Memory B cell (primary cell): ENCODE results near the gene ANKRD6.
"Not testable (repeated sequence)": the region's sequence is repeated elsewhere in the genome, so short reads cannot be mapped to it uniquely, and the experiment has no call there.

Experiments
- ATAC-seq: fragments of 150-1000 bp; cut with Tn5 transposase; 2 replicates; pipeline ENCODE4 v1.10.0; 2021; ENCODE audit warnings: low read depth, mild to moderate bottlenecking, moderate library complexity
- DNase-seq, 2 donors: peaks; one replicate each; pipeline ENCODE4 v3.0.0; 2022; ENCODE audit warnings: low spot score in 2 of 2
- H3K27ac Mint-ChIP-seq: one replicate; pipeline ENCODE4 v1.8.0; 2022; ENCODE audit warnings: mild to moderate bottlenecking, moderate library complexity, mixed read lengths
- H3K27me3 Mint-ChIP-seq: one replicate; pipeline ENCODE4 v1.8.0; 2022; ENCODE audit warnings: mixed read lengths
- H3K36me3 Mint-ChIP-seq: one replicate; pipeline ENCODE4 v1.8.0; 2022; ENCODE audit warnings: mild to moderate bottlenecking, mixed read lengths
- H3K4me1 Mint-ChIP-seq: one replicate; pipeline ENCODE4 v1.8.0; 2022; ENCODE audit warnings: mixed read lengths
- H3K4me3 Mint-ChIP-seq: one replicate; pipeline ENCODE4 v1.8.0; 2022; ENCODE audit warnings: mild to moderate bottlenecking, moderate library complexity, mixed read lengths
- H3K9me3 Mint-ChIP-seq: one replicate; pipeline ENCODE4 v1.8.0; 2022; ENCODE audit warnings: mixed read lengths

ANKRD6 gene

DNA sequence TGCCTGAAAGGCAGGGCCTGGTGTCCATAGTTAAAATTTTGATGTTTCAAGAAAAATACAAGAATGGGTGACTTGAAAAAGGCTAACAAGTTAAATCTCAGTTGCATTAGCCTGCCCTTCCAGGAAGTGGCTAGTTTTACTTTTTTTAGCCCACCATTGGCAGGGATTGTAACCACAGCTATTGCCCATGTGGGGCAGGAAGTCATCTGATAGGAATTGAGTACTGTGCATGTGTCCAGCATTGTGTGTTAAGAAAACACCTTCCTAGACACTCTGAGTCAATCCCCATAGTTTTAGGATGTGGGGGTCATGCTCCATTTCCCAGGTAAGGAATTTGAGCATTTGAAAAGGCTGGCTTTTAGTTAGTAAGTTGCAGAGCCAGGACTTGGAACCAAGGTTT, 178.7 kb downstream of the ANKRD6 start:
- no peak for ATAC-seq
- Mint-ChIP-seq H3K27me3 (no peaks in the 10 kb centered on the region), H3K36me3 (no peaks in the 10 kb centered on the region), H3K27ac (no peak overlapping the region), H3K4me3 (no peak overlapping the region), H3K9me3 (no peaks in the 10 kb centered on the region), H3K4me1 (no peaks in the 10 kb centered on the region)
- no peak for DNase-seq

DNA sequence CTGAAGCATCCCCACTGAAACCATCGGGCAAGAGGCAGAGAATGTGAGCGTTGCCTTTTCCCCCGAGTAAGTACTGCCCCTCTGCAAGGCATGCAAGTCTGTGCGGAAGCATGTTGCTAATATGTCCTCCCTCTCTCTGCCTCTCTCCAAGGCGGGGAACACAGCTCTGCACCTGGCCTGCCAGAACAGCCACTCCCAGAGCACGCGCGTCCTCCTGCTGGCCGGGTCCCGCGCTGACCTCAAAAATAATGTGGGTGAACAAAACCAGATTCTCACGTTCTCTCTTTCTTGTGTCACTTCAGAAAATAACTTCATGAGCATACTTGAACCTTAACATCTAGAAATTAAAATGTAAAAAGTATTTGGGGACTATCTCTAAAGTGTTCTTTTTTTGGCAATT, 179.2 kb downstream of the ANKRD6 start:
- no peaks in the 10 kb centered on the region for H3K9me3 Mint-ChIP-seq
- H3K4me3 Mint-ChIP-seq, result no peak overlapping the region
- no peaks in the 10 kb centered on the region for H3K27me3 Mint-ChIP-seq
- ATAC-seq (no peak), DNase-seq (no peak)
- no peaks in the 10 kb centered on the region for H3K36me3 Mint-ChIP-seq
- no peak overlapping the region for H3K27ac Mint-ChIP-seq
- no peaks in the 10 kb centered on the region for H3K4me1 Mint-ChIP-seq

DNA sequence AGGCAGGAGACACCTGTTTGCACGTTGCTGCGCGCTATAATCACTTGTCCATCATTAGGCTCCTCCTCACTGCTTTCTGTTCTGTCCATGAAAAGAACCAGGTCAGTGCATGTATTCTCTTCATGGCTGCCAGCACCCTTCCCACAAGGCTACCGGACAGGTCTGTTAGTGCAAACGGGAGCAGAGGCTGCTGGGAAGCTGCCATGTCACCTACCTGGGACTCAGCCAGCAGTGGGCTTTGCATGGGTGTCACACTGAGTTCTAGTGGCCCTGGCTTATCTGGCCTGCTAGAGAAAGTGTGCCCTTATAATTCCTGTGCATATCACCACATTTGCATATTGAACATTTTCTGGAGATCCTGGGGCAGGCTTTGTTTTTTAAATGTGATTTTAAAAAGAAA, 180.8 kb downstream of the ANKRD6 start:
- Mint-ChIP-seq H3K27ac (no peak overlapping the region), H3K36me3 (peaks cover 4% of the 10 kb centered on the region), H3K9me3 (no peaks in the 10 kb centered on the region), H3K4me3 (no peak overlapping the region), H3K27me3 (no peaks in the 10 kb centered on the region), H3K4me1 (no peaks in the 10 kb centered on the region)
- ATAC-seq (no peak), DNase-seq (no peak)

DNA sequence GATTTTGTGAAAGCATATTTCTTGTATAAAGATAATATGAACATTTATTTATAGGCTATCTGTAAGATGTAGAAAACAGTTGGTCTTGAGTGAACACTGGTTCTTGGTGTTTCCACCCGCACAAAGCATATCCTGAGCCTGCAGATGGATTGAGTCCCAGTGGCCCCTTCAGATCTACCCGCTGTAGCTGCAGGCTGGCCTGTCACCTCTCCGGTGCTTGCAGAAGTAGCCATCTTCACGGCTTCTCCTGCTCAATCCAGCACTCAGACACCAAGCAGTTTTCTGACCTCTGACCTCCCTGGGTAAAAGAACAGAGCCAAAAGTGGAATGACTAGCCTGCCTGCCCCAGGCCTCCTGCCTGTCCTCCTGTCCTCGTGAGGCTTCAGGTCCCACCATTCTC, 182.9 kb downstream of the ANKRD6 start:
- Mint-ChIP-seq H3K27me3 (no peaks in the 10 kb centered on the region), H3K36me3 (peaks cover 4% of the 10 kb centered on the region), H3K9me3 (no peaks in the 10 kb centered on the region), H3K4me3 (no peak overlapping the region), H3K27ac (no peak overlapping the region), H3K4me1 (no peaks in the 10 kb centered on the region)
- DNase-seq (no peak), ATAC-seq (no peak)

DNA sequence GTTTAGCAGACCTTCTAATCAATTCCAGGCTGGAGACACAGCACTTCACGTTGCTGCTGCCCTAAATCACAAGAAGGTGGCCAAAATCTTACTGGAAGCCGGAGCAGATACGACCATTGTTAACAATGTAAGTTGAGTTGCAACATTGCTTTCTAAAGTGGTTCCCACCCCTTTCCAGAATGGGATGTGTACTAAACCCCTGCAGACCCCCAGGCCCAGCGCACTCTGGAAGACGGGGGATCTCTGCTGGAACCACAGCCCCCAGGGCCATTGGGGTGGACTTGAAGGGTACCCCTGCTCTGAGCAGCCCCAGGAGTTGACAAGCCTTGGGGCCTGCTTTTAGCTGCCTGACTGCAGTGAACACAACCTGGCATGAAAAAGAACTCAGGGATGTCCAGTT, 183.6 kb downstream of the ANKRD6 start:
- no peak for ATAC-seq
- no peak overlapping the region for H3K27ac Mint-ChIP-seq
- no peaks in the 10 kb centered on the region for H3K27me3 Mint-ChIP-seq
- peaks cover 4% of the 10 kb centered on the region for H3K36me3 Mint-ChIP-seq
- no peak for DNase-seq
- H3K4me1 Mint-ChIP-seq, result no peaks in the 10 kb centered on the region
- no peak overlapping the region for H3K4me3 Mint-ChIP-seq
- no peaks in the 10 kb centered on the region for H3K9me3 Mint-ChIP-seq

DNA sequence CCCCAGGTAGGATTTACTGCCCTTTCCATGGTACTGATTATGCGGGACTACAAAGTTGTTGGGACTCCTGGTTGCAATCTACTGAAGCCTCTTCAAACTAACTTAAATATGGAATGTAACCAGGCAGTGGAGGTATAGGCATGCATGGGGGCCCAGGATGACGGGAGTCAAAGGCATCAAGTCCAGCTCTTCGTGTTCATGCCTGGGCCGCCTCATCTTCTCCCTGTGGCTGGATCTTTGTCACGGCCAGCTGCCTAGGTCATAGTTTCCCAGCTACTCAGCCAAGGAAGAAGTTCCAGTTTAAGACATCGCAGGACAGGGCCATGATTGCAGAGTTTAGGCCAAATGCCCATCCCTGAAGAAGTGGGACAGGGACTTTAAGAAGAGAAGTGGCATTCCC, 185.1 kb downstream of the ANKRD6 start:
- Mint-ChIP-seq H3K36me3 (peaks cover 4% of the 10 kb centered on the region), H3K27ac (no peak overlapping the region), H3K4me3 (no peak overlapping the region), H3K27me3 (no peaks in the 10 kb centered on the region), H3K9me3 (no peaks in the 10 kb centered on the region), H3K4me1 (no peaks in the 10 kb centered on the region)
- DNase-seq, result no peak
- ATAC-seq, result no peak

DNA sequence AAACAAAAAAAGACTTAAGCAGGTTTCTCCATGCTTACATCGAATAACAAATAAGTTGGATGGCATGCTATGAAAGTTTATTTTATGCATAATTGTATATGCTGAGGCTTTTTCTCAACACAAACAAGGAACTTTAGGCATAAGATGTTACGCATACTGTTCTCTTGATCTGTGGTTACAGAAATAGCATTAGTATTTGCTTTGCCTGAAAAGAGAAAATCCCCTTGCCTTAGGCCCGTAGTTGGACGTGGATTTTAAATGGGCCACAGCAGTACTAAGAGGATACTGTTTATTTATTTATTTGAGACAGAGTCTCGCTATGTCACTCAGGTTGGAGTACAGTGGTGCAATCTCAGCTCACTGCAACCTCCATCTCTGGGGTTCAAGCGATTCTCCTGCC, 186.6 kb downstream of the ANKRD6 start:
- Mint-ChIP-seq H3K4me3 (no peak overlapping the region), H3K27me3 (no peaks in the 10 kb centered on the region), H3K27ac (no peak overlapping the region), H3K9me3 (no peaks in the 10 kb centered on the region), H3K4me1 (peaks cover 6% of the 10 kb centered on the region), H3K36me3 (peaks cover 9% of the 10 kb centered on the region)
- ATAC-seq (no peak), DNase-seq (no peak)

DNA sequence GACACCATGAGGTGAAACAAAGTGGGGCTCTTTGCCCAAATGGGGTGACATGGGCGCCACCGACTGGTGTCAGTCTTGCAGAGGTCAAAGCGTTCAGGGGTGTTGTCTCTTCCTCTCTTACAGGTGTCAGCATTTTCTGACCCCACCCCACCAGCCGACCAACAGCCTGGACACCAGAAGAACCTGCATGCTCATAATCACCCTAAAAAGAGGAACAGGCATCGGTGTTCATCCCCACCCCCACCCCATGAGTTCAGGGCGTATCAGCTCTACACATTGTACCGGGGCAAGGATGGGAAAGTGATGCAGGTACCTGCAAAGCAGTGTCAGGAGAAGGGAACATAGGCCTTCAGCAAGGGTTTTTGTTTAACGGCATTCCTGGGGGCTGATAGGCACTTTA, 190.8 kb downstream of the ANKRD6 start:
- ATAC-seq (no peak), DNase-seq (no peak)
- Mint-ChIP-seq H3K36me3 (peaks cover 7% of the 10 kb centered on the region), H3K4me1 (peaks cover 6% of the 10 kb centered on the region), H3K9me3 (no peaks in the 10 kb centered on the region), H3K27ac (no peak overlapping the region), H3K27me3 (no peaks in the 10 kb centered on the region), H3K4me3 (no peak overlapping the region)

DNA sequence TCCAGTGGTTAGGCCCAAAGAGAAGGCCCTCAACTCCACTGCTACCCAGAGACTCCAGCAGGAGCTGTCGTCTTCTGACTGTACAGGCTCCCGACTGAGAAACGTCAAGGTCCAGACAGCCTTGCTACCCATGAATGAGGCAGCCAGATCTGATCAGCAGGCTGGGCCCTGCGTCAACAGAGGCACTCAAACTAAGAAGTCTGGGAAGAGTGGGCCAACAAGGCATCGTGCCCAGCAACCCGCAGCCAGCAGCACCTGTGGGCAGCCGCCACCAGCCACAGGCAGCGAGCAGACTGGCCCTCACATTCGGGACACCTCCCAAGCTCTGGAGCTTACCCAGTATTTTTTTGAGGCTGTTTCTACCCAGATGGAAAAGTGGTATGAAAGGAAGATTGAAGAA, 197.5 kb downstream of the ANKRD6 start:
- H3K4me1 Mint-ChIP-seq, result no peaks in the 10 kb centered on the region
- DNase-seq (no peak), ATAC-seq (no peak)
- H3K27ac Mint-ChIP-seq, result no peak overlapping the region
- no peaks in the 10 kb centered on the region for H3K27me3 Mint-ChIP-seq
- no peak overlapping the region for H3K4me3 Mint-ChIP-seq
- H3K9me3 Mint-ChIP-seq, result no peaks in the 10 kb centered on the region
- peaks cover 12% of the 10 kb centered on the region for H3K36me3 Mint-ChIP-seq

DNA sequence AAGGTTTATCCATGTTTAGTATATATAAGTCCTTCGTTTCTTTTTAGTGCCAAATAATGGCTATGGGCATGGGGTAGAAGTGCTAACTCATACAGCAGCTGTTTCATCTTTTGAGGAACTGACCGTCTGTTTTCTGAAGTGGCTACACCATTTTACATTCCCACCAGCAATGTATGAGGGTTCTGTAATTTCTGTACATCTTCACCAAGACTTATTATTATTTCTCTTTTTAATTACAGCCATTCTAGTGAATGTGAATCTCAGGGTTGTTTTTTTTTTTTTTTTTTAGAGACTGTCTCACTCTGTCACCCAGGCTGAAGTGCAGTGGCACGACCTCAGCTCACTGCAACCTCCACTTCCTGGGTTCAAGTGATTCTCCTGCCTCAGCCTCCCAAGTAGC, 203.5 kb downstream of the ANKRD6 start:
- H3K4me3 Mint-ChIP-seq, H3K9me3 Mint-ChIP-seq, H3K27me3 Mint-ChIP-seq, ATAC-seq, DNase-seq, H3K27ac Mint-ChIP-seq: not testable (repeated sequence)
- H3K36me3 Mint-ChIP-seq, result peaks cover 16% of the 10 kb centered on the region
- H3K4me1 Mint-ChIP-seq, result peaks cover 14% of the 10 kb centered on the region

DNA sequence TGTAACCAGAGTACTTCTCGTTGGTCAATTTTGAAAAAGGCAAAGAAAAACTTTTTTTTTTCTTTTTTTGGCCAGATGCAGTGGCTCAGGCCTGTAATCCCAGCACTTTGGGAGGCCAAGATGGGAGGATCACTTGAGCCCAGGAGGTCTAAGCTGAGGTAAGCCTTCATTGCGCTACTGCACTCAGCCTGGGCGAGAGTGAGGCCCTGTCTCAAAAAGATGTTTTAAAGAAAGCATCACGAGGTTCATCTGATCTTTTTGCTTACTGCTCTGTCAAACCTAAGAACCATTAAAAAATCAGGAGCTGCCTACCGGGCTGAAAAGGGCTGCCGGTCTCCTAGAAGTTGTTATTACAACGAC, 205.0 kb downstream of the ANKRD6 start:
- Mint-ChIP-seq H3K36me3 (peaks cover 16% of the 10 kb centered on the region), H3K27me3 (no peaks in the 10 kb centered on the region), H3K4me1 (peaks cover 14% of the 10 kb centered on the region), H3K27ac (peak overlapping the region; percentile 96), H3K9me3 (no peaks in the 10 kb centered on the region), H3K4me3 (peak overlapping the region; percentile 91)
- ATAC-seq, result no peak
- DNase-seq, result no peak

DNA sequence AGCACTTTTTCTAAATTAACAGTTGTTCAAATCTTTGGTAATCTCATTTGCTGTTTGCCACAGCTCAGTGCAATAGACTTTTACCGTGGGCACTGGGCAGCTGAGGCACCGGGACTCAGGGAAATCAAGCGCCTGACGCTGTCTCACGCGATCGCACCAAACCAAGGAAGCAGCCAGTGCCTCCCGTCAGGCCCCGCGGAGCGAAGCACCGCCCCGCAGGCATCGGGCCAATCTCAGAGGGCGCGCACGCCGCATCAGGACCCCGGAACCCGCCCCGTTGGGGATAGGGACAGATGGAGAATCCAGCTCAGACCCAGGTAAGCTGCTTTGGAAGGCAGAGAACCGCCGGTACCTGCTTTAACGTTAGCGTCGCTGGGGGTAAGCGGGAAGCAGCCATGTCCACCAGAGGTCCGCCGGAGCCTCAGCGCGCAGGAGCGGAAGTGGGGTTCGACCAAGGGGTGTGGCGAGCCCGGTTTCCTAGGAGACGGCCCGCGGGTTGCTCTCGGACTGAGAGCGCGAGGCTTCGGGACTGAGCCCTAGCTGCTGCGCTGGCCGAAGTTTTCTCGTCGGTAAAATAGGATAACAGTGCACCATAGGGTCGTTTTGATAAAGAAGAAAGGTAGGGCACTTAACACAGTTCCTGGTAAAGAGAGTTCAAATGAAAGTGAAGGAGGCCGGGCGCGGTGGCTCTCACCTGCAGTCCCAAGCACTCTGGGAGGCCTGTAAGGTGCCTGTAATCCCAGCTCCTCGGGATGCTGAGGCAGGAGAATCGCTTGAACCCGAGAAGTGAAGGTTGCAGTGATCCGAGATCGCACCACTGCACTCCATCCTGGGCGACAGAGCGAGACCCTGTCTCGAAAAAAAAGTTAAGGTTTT, 205.6 kb downstream of the ANKRD6 start, which contains the start of gene LYRM2:
LYRM2 (minus strand) TSS at position 428 of the 876 bp plus-strand sequence; CDS start at position 397, 31 bp downstream.
- Mint-ChIP-seq H3K27me3 (no peaks in the 10 kb centered on the region), H3K27ac (peak within 1 kb of the TSS; percentile 96), H3K36me3 (peaks cover 19% of the 10 kb centered on the region), H3K4me1 (peaks cover 14% of the 10 kb centered on the region), H3K9me3 (no peaks in the 10 kb centered on the region), H3K4me3 (peak within 1 kb of the TSS; percentile 91)
- DNase-seq (peak; percentile 90 to 93), ATAC-seq (peak; percentile 90)

DNA sequence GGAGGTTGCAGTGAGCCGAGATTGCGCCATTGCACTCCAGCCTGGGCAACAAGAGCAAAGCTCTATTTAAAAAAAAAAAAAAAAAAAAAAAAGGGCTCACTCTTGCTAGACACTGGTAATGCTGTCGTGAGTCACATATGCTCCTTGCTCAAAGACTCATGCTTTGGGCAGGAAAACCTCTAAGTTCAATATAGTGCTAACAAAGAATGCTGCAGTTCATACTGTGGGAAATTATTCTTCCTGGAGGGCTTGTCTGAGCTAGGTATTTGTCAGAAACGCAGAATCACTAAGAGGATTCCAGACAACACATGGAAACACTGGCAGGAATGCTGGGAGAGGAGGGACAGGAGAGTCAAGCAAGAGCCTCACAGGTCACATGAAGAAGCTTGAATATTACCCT, 207.9 kb downstream of the ANKRD6 start:
- DNase-seq (no peak), ATAC-seq (no peak)
- Mint-ChIP-seq H3K9me3 (no peaks in the 10 kb centered on the region), H3K27me3 (no peaks in the 10 kb centered on the region), H3K27ac (peak overlapping the region; percentile 69), H3K4me3 (no peak overlapping the region), H3K4me1 (peaks cover 12% of the 10 kb centered on the region), H3K36me3 (peaks cover 27% of the 10 kb centered on the region)

DNA sequence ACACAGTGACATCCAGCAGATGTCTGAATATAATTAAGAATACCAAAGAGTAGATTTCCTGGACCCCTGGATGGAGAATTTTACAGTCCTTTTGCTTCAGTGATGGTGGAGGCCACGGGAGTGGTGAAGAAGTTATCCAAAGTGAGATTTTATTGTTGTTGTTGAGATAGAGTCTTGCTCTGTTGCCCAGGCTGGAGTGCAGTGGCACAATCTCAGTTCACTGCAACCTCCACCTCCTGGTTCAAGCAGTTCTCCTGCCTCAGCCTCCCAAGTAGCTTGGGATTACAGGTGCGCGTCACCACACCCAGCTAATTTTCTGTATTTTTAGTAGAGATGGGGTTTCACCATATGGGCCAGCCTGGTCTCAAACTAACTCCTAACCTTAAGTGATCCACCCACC, 208.6 kb downstream of the ANKRD6 start:
- H3K27ac Mint-ChIP-seq, H3K4me3 Mint-ChIP-seq, DNase-seq, ATAC-seq, H3K27me3 Mint-ChIP-seq, H3K9me3 Mint-ChIP-seq: not testable (repeated sequence)
- Mint-ChIP-seq H3K36me3 (peaks cover 24% of the 10 kb centered on the region), H3K4me1 (peaks cover 11% of the 10 kb centered on the region)

DNA sequence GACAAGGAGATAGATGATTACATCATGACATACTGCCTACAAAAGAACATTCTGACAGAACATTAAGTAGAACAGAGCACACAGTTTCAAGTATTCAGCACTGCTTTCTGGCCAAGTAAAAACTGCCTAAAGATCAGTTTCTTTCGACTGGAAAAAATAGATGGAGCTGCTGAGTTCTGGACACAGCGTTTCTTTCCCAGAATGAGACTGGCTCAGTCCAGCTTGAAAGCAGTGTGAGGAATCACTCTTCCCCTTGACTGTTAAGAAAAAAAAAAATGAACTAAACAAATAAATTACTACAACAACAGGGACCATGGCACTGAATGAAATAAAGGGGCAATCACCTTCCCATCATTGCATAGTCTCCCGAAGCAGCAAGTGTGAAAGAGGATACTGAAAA, 210.0 kb downstream of the ANKRD6 start:
- Mint-ChIP-seq H3K27ac (no peak overlapping the region), H3K9me3 (no peaks in the 10 kb centered on the region), H3K27me3 (no peaks in the 10 kb centered on the region), H3K4me1 (peaks cover 11% of the 10 kb centered on the region), H3K36me3 (peaks cover 28% of the 10 kb centered on the region), H3K4me3 (no peak overlapping the region)
- DNase-seq (no peak), ATAC-seq (no peak)
